GM18507 (cell line): ENCODE data around the gene CYSTM1.

Source experiments
- DNase-seq: peaks from one replicate; pipeline ENCODE4 v3.0.0; 2011; ENCODE audit warnings: low read depth; ENCODE audit not compliant: insufficient read length; ENCODE audit errors: extremely low spot score
- FAIRE-seq: peaks from 2 replicates; lab custom pipeline; 2011; peaks lifted over from hg19 to GRCh38; lab: Jason Lieb, UNC

The CYSTM1 gene

GRCh38 chr5:140267201-140267540 is 92.2 kb downstream of the CYSTM1 start:
- DNase-seq, result no peak
- FAIRE-seq, result no peak

GRCh38 chr5:140267559-140268018 is 92.6 kb downstream of the CYSTM1 start:
- no peak for FAIRE-seq
- no peak for DNase-seq

- FAIRE-seq (no peak), DNase-seq (no peak)
These were observed 95.0 kb downstream of the CYSTM1 start for GRCh38 chr5:140270008-140270407.

- no peak for DNase-seq
- FAIRE-seq, result no peak
These were observed 98.5 kb downstream of the CYSTM1 start for GRCh38 chr5:140273401-140273877.

GRCh38 chr5:140275837-140276236 is 100.8 kb downstream of the CYSTM1 start:
- FAIRE-seq, result no peak
- DNase-seq, result no peak

GRCh38 chr5:140282266-140282665 is 107.3 kb downstream of the CYSTM1 start:
- DNase-seq, result no peak
- FAIRE-seq, result no peak

- FAIRE-seq (peak; percentile 55), DNase-seq (no peak)
These were observed 109.0 kb downstream of the CYSTM1 start for GRCh38 chr5:140284013-140284412.

GRCh38 chr5:140286424-140286823 is 111.4 kb downstream of the CYSTM1 start:
- FAIRE-seq (no peak), DNase-seq (no peak)

- DNase-seq (no peak), FAIRE-seq (no peak)
These were observed 113.0 kb downstream of the CYSTM1 start for GRCh38 chr5:140287801-140288521.

GRCh38 chr5:140292212-140293036 is 117.4 kb downstream of the CYSTM1 start:
- FAIRE-seq, result no peak

More at GRCh38 chr5:140292212-140293036, 117.4 kb downstream of the CYSTM1 start:
- no peak for DNase-seq
